Measurements from ENCODE around the gene AMBRA1.
A peak's percentile ranks its signal among the peaks of the same experiment; 100 is the strongest.

AMBRA1 gene

DNA sequence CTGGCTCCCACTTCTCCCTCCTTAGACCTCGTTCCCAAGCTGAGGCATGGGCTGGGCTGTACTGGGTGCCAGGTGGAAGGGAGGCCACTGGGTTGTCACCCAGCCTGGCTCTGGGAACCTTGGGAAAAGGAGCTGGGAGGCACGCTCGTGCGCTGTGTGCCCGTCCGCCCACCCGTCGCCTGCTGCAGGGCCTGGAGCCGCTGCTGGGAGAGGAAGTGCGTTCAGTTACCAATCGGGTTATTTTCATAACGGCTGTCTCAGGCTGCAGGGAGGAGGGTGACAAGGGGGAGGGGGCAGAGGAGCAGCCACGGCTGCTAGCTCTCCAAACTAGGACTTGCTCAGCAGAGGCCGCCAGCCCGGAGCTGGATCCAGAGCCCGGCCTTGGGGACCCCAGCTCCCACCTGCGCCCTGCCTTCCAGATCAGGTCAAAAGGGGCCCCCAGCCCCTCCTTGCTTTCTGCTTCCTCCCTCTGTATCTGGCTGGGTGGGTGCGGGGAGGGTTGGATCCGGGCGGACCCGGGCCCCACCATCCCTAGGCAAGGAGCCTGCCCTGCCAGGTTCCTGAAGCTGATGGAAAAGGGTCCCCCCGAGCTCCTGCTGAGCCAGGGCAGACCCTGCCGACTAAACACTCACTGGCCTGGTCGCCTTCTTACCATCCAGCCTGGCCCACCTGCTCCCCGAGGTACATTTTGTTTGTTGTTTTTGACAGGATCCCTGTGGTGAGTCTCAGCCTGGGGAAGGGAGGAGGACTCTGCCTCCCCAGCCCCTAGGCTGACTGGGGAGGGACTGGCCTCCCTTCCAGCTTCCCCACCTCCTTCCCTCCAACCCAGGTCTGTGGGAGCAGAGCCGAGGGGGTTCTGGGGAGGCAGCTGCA lies 232.3 kb downstream of the AMBRA1 start:
- H3K4me3 ChIP-seq (ENCODE audit: low read length): peak overlapping the region; percentile 54; the same call in 1 of the 2 replicates
- TF ChIP-seq ZNF274 (IDR thresholded peaks at IDR 0.05; ENCODE audit: low read depth, low read length): no peak

- peak overlapping the region; percentile 40; the same call in 1 of the 2 replicates for H3K4me3 ChIP-seq (ENCODE audit: low read length)
- no peak for TF ChIP-seq ZNF274 (IDR thresholded peaks at IDR 0.05; ENCODE audit: low read depth, low read length)
Measured at GRCh38 chr11:46360878-46361277, 232.9 kb downstream of the AMBRA1 start.

GRCh38 chr11:46359953-46360352 lies 233.9 kb downstream of the AMBRA1 start:
- no peak for TF ChIP-seq ZNF274 (IDR thresholded peaks at IDR 0.05; ENCODE audit: low read depth, low read length)
- H3K4me3 ChIP-seq (ENCODE audit: low read length): no peak overlapping the region

DNA sequence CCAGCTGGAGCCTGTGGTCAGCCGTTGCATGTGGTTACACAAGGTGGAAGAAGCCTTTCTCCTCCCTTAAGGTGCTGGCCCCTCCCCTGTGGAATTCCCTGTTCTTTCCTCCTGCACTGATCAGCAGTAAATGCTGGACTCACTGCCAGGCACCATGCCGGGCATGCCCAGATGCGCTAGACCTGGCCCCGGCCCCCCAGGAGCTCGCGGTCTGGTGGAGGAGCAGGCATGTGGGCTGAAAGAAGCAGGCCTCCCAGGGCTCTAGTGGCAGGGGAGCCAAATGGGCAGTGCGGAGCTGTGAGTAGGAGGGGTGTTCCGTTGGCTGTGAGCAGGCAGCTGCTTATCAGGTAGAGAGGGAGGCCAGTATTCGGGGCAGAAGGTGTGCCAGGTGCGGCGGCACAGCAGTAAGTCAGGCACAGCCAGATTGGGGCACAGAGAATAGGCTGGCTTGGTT lies 236.3 kb downstream of the AMBRA1 start:
- H3K4me3 ChIP-seq (ENCODE audit: low read length): no peak overlapping the region
- no peak for TF ChIP-seq ZNF274 (IDR thresholded peaks at IDR 0.05; ENCODE audit: low read depth, low read length)

DNA sequence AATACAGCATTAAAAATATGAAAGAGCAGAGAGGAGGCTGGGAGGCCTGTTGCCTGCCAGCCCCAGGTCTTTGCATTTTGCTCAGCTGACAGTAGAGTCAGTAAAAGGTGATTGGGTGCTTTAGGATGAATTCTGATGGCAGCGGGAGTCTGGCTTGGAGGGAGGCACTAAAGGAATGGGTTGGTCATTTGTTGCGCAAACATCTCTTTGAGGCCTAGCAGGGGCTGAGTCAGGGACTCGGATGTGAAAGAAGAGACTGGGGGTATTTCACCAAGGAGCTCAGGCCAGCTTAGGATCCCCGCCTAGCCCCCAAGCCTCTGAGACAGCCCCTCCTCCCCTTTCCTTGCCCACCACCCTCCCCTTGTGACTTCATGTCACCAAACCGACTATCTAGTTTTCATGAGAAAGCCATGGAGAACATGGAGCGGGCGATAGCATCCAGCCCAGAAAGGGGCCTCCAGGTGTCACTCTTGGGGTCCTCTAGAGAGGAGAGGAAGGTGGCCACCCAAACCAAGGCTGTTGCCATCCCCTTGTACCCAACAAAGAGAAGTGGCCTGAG lies 236.8 kb downstream of the AMBRA1 start:
- no peak for TF ChIP-seq ZNF274 (IDR thresholded peaks at IDR 0.05; ENCODE audit: low read depth, low read length)
- no peak overlapping the region for H3K4me3 ChIP-seq (ENCODE audit: low read length)

DNA sequence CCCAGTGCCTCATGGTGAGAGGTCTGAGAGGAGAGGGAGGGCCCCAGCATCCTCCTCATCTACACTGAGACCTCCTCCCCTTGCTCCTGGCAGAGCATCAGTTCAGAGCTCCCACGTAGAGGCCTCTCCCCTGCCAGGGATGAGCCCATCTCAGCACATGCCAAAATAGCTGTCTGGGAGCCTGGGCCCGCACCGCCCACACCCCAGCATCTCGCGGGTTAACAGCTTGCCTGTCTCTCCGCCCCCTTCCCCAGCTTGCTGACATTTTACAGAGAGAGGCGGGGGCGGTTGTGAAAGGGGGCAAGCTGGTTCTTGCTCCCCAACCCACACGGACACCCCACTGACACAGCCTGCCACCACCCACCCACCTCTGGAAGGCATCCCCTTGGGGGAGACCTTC lies 240.1 kb downstream of the AMBRA1 start:
- no peak for TF ChIP-seq ZNF274 (IDR thresholded peaks at IDR 0.05; ENCODE audit: low read depth, low read length)
- H3K4me3 ChIP-seq (ENCODE audit: low read length): no peak overlapping the region

DNA sequence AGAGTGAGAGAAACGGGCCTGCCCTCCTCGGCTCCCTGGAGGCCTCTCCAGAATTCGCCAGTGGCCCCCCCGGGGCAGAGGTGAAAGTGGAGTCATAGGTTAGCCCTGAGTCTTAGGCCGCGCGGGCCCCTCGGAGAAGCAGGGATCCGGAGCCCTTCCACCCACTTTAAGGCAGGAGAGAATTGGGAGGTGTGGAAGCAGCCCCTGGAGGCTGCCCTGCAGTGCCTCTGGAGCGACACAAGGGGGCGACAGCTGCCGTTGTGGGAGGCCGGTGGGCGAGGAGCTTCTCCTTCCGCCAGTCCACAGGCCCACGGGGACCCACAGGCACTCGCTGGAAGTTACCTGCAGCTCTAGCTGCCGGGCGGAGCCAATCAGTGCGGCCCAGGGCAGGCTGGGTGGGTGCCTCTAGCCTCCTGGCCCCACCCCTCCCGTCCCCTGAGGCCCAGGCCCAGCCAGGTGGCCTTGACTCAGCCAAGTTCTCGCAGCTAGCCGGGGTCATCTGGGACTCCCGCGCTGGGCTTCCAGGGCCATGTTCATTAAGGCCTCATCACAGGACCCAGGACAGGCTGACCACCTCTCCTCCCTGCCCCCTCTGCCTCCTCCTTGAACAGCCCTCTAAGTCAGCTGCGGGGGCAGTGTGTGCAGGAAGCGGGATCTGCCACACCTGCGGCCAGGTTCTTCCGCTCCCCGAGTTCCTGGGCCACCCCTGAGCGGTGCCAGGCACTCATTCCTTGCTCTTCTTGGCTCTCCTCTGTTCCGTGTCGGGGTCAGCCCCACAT lies 241.6 kb downstream of the AMBRA1 start:
- no peak for TF ChIP-seq ZNF274 (IDR thresholded peaks at IDR 0.05; ENCODE audit: low read depth, low read length)

DNA sequence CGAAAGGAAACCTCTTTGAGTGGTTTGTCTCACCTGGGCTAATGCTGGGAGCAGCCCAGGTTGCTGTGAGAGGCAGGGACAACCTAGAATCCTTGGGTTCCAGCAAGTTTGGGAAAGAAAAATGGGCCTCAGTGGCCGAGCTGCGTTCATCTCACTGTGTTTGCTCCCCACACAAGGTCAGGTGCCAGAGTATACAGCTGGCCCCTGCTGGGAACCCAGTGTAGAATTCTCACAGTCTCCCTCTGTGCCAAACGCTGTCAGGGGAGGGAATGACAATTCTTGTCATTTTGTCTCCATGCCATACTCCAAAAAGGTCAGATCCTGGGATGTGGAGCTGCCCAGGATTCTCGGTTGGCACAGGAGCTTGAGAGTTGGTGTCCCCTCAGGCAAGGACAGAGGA lies 242.2 kb downstream of the AMBRA1 start:
- no peak overlapping the region for H3K4me3 ChIP-seq (ENCODE audit: low read length)
- TF ChIP-seq ZNF274 (IDR thresholded peaks at IDR 0.05; ENCODE audit: low read depth, low read length): no peak

More for the DNA sequence above, 241.6 kb downstream of the AMBRA1 start:
- no peak overlapping the region for H3K4me3 ChIP-seq (ENCODE audit: low read length)

GRCh38 chr11:46351148-46351547 lies 242.7 kb downstream of the AMBRA1 start:
- H3K4me3 ChIP-seq (ENCODE audit: low read length): no peak overlapping the region
- no peak for TF ChIP-seq ZNF274 (IDR thresholded peaks at IDR 0.05; ENCODE audit: low read depth, low read length)

DNA sequence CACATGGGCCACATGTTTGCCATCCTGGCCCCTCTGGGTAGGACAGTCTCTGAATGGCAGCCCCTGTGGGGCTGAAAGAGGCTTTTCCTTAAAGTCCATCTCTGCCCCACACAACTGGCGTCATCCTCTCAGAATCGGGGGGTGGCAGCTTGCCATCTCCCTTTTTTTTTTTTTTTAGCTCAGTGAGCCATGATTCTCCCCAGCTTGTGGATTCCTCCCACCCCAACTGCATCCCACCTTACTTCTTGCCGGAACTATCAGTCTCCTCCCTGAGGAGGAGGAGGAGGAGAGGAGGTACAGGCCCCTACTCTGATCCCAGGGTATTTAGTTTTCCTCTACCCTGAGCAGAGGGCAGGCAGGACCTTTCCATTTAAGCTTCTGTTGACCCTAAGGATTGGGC lies 243.1 kb downstream of the AMBRA1 start:
- no peak overlapping the region for H3K4me3 ChIP-seq (ENCODE audit: low read length)
- no peak for TF ChIP-seq ZNF274 (IDR thresholded peaks at IDR 0.05; ENCODE audit: low read depth, low read length)

DNA sequence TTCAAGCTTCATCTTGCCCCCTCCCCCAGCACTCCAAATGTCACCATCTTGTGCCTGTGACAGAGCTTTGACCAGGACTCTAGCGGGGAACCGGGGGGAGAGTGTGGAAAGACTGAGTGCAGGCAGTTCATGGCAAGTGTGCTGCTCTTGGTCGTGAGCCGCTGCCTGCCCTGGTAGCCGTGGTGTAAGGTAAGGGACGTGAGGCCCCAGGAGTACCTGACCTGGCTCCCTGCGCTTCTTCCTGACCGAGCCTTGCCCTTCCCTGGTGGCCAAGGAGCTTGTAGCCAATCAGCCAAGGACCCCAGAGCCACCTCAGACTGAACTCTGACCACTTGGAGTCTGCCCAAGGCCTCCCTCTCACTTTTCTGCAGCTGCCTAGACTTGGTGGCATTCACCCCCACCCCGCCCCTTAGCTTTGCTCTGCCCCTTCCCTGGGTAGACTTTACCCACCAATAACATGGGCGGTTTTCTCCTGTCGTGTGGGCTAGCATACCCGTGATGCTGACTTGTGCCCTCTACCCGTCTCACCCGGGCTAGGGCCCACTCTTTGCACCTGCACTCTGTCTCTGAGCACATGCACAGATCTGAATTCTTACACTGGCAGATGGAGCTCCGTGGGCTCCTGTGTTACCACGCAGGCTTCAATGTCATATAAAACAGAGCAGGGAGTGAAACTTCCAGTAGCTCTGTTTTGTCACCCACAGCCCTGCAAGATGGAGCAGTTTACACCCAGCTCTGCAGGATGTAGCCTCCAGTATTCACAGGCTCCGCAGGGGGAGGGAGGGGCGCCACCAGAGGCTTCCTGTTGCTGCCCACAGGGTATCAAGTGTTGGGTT lies 245.0 kb downstream of the AMBRA1 start:
- TF ChIP-seq ZNF274 (IDR thresholded peaks at IDR 0.05; ENCODE audit: low read depth, low read length): no peak
- peak overlapping the region; percentile 85 for H3K4me3 ChIP-seq (ENCODE audit: low read length)

GRCh38 chr11:46347637-46348311 lies 246.0 kb downstream of the AMBRA1 start:
- H3K4me3 ChIP-seq (ENCODE audit: low read length): peak overlapping the region; percentile 85

More at GRCh38 chr11:46347637-46348311, 246.0 kb downstream of the AMBRA1 start:
- TF ChIP-seq ZNF274 (IDR thresholded peaks at IDR 0.05; ENCODE audit: low read depth, low read length): no peak

Measured in GM08714 (cell line).